ENCODE results near the gene TACR2. TPM values are rescaled to one million over a fixed set of nuclear protein-coding genes. Genes with fewer than 3 reads are reported as not detected.

Gene TACR2
- total RNA-seq, 6 donors from 2014 or later = 0.94 to 1.4 (median 1.2) TPM; not detected in 3

GRCh38 chr10:69401416-69401815, 15.3 kb downstream of the TACR2 start:
- TF ChIP-seq EP300 (IDR thresholded peaks at IDR 0.05) (no peak), POLR2AphosphoS5 (IDR thresholded peaks at IDR 0.05) (no peak)
- no peaks in the 10 kb centered on the region for H3K27me3 ChIP-seq
- H3K27ac ChIP-seq = no peak overlapping the region
- no peak overlapping the region for H3K4me3 ChIP-seq
- peaks cover 8 to 72% (median 43%) of the 10 kb centered on the region in 4 donors for H3K36me3 ChIP-seq
- 77 to 100% methylated on average over 2 to 11 of the region's 11 CpGs for WGBS, 2 donors
- H3K4me1 ChIP-seq = peaks cover under 1 to 6% (median 3%) of the 10 kb centered on the region in 4 donors
- H3K9me3 ChIP-seq = no peaks in the 10 kb centered on the region
- no peak for ATAC-seq (ENCODE audit: low FRiP score in 2 of 2)
- DNase-seq = no peak

GRCh38 chr10:69400936-69401335, 15.8 kb downstream of the TACR2 start:
- 93 to 97% methylated on average over 23 of the region's 23 CpGs for WGBS, 2 donors
- peaks cover 0 to 1% (median under 1%) of the 10 kb centered on the region in 4 donors for H3K4me1 ChIP-seq
- ATAC-seq (ENCODE audit: low FRiP score in 2 of 2) = no peak
- H3K27me3 ChIP-seq = no peaks in the 10 kb centered on the region
- H3K36me3 ChIP-seq = peaks cover 8 to 77% (median 44%) of the 10 kb centered on the region in 4 donors
- no peaks in the 10 kb centered on the region for H3K9me3 ChIP-seq
- no peak overlapping the region for H3K4me3 ChIP-seq
- TF ChIP-seq EP300 (IDR thresholded peaks at IDR 0.05) (no peak), CTCF (IDR thresholded peaks at IDR 0.05) (no peak), POLR2A (IDR thresholded peaks at IDR 0.05) (no peak)
- DNase-seq = peak in 1 of 2 donors; percentile 78
- H3K27ac ChIP-seq = no peak overlapping the region

GRCh38 chr10:69398466-69398865, 18.3 kb downstream of the TACR2 start:
- Histone ChIP-seq H3K9me3 (no peaks in the 10 kb centered on the region), H3K27me3 (no peaks in the 10 kb centered on the region), H3K4me3 (no peak overlapping the region), H3K27ac (peak overlapping the region in 2 of 4 donors; percentile 4 to 24), H3K4me1 (no peaks in the 10 kb centered on the region), H3K36me3 (peaks cover 12 to 98% (median 61%) of the 10 kb centered on the region in 4 donors)
- ATAC-seq (ENCODE audit: low FRiP score in 2 of 2) (no peak), DNase-seq (no peak)
- WGBS, 2 donors = 92 to 96% methylated on average over 15 to 16 of the region's 16 CpGs
- TF ChIP-seq CTCF (IDR thresholded peaks at IDR 0.05) (no peak), POLR2A (IDR thresholded peaks at IDR 0.05) (no peak), EP300 (IDR thresholded peaks at IDR 0.05) (no peak), POLR2AphosphoS5 (IDR thresholded peaks at IDR 0.05) (no peak)

GRCh38 chr10:69397972-69398371, 18.7 kb downstream of the TACR2 start:
- TF ChIP-seq CTCF (IDR thresholded peaks at IDR 0.05) (no peak), POLR2A (IDR thresholded peaks at IDR 0.05) (no peak), POLR2AphosphoS5 (IDR thresholded peaks at IDR 0.05) (no peak), EP300 (IDR thresholded peaks at IDR 0.05) (no peak)
- H3K4me3 ChIP-seq = no peak overlapping the region
- WGBS, 2 donors = 71 to 79% methylated on average over 1 of the region's 1 CpG
- ATAC-seq (ENCODE audit: low FRiP score in 2 of 2) (peak in 1 of 2 donors; percentile 59), DNase-seq (no peak)
- H3K27ac ChIP-seq = no peak overlapping the region
- no peaks in the 10 kb centered on the region for H3K9me3 ChIP-seq
- peaks cover 12 to 97% (median 62%) of the 10 kb centered on the region in 4 donors for H3K36me3 ChIP-seq
- no peaks in the 10 kb centered on the region for H3K27me3 ChIP-seq
- H3K4me1 ChIP-seq = no peaks in the 10 kb centered on the region

GRCh38 chr10:69394020-69394419, 22.7 kb downstream of the TACR2 start:
- 79 to 88% methylated on average over 1 of the region's 1 CpG for WGBS, 2 donors
- ATAC-seq (ENCODE audit: low FRiP score in 2 of 2) (no peak), DNase-seq (no peak)
- Histone ChIP-seq H3K27me3 (no peaks in the 10 kb centered on the region), H3K36me3 (peaks cover 13 to 96% (median 55%) of the 10 kb centered on the region in 4 donors), H3K4me3 (no peak overlapping the region), H3K4me1 (peaks cover 4 to 11% (median 5%) of the 10 kb centered on the region in 4 donors), H3K27ac (no peak overlapping the region), H3K9me3 (no peaks in the 10 kb centered on the region)
- no peak for TF ChIP-seq EP300 (IDR thresholded peaks at IDR 0.05)
- no peak for TF ChIP-seq POLR2AphosphoS5 (IDR thresholded peaks at IDR 0.05)
- TF ChIP-seq CTCF (IDR thresholded peaks at IDR 0.05) = no peak
- no peak for TF ChIP-seq POLR2A (IDR thresholded peaks at IDR 0.05)

Data from upper lobe of left lung (tissue), 6 donors.